ENCODE results near the gene P2RY14.

- TF ChIP-seq, protein P1, sequence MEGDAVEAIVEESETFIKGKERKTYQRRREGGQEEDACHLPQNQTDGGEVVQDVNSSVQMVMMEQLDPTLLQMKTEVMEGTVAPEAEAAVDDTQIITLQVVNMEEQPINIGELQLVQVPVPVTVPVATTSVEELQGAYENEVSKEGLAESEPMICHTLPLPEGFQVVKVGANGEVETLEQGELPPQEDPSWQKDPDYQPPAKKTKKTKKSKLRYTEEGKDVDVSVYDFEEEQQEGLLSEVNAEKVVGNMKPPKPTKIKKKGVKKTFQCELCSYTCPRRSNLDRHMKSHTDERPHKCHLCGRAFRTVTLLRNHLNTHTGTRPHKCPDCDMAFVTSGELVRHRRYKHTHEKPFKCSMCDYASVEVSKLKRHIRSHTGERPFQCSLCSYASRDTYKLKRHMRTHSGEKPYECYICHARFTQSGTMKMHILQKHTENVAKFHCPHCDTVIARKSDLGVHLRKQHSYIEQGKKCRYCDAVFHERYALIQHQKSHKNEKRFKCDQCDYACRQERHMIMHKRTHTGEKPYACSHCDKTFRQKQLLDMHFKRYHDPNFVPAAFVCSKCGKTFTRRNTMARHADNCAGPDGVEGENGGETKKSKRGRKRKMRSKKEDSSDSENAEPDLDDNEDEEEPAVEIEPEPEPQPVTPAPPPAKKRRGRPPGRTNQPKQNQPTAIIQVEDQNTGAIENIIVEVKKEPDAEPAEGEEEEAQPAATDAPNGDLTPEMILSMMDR (IDR thresholded peaks at IDR 0.05), result peak in 1 of 7 experiments; percentile 11
- TF ChIP-seq POLR2A (IDR thresholded peaks at IDR 0.05), result no peak
These were observed 67.5 kb downstream of the P2RY14 start for GRCh38 chr3:151210676-151211381.
